NT2/D1 (cell line): ENCODE results near the gene CLDN5.

ENCODE experiments used
- SUZ12 ChIP-seq: IDR thresholded peaks from 2 replicates; pipeline ENCODE4 v1.6.1; 2011; ENCODE audit not compliant: insufficient read length, insufficient read depth; ENCODE audit errors: extremely low read depth
- YY1 ChIP-seq: IDR thresholded peaks from 2 replicates; pipeline ENCODE4 v1.6.1; 2011; ENCODE audit not compliant: insufficient read length, insufficient read depth
- ZNF274 ChIP-seq: IDR thresholded peaks from 2 replicates; pipeline ENCODE4 v1.6.1; 2011; ENCODE audit warnings: mild to moderate bottlenecking, low read depth, low read length

DNA sequence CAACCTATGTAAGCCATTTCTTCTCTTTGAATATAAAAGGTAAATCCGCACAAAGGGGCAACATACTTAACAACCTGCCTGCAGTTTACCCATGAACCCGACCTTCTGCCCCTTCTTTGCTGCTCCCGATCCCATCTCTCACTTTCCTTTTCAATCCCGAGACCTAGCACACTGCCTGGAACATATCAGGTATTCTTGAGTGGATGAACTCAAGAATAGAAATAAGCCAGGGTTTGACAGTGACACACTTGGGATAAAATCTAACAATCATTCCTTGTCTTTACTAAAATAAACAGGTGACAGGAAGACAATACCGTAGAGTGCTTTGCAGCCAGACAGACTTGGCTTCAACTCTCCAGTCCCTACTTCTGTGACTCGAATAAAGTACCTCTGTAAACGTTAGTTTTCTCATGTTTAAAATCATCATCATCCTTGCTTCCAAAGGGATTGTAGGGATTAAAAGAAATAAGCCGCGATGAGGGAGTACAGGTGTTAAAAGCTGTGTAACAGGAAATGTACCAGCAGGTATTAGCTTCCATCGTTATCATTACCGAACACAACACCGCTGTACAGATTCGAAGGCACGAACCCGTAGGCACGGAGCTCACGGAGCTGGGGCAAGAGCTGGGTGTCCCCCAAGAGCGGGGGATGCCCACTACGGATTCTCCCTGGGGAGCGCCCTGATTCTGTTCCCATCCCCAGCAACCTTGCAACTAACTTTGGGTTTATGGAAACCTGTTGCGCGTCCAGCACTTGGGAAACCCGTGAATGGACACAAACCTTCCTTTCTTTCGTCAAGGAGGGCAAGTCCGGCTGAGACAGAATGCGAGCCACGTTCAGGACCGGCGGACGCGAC is 45.9 kb downstream of the CLDN5 start:
- TF ChIP-seq YY1 (no peak), ZNF274 (no peak), SUZ12 (no peak)
